ENCODE measurements around the gene CACNA2D3.
A peak's percentile ranks its signal among the peaks of the same experiment; 100 is the strongest.

Gene CACNA2D3

DNA sequence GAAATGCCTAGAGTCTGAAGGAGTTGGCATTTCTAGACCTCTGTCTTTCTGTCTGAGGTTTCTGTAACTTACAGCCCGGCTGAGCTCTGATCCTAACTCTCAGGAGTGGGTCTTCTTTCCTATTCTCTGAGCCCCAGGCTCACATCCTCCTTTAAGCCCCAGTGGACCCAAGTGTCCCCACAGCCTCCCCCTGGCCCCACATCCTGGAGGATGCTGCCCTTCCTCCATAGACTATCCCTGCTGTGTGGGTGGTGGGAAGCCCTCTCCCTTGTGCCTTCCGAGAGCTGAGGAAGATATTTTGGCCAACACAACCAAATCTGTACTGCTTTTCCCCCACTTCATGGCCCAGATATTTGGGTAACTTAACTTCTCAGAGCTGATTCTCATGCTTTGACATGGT, 654.2 kb downstream of the CACNA2D3 start:
- no peak for DNase-seq

DNA sequence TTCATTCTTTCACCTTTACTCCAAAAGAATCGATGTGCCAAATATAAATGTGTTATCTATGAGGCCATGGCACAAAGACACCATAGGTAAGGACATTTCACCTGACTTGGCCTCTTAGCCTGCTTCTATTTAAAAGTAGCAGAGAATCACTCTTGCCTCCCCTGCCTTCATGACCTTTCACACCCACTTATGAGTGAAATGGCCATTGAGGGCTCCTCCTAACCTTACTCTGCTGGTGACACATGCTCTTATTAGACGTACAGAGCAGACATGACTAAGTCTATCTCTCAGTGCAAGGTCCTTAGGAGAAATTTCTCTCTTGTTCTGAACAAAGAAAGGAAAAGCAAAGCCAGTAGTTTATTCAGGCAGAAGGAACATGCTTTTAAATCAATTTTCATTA, 654.8 kb downstream of the CACNA2D3 start:
- DNase-seq, result no peak

GRCh38 chr3:54780336-54780735, 658.0 kb downstream of the CACNA2D3 start:
- DNase-seq, result no peak

DNA sequence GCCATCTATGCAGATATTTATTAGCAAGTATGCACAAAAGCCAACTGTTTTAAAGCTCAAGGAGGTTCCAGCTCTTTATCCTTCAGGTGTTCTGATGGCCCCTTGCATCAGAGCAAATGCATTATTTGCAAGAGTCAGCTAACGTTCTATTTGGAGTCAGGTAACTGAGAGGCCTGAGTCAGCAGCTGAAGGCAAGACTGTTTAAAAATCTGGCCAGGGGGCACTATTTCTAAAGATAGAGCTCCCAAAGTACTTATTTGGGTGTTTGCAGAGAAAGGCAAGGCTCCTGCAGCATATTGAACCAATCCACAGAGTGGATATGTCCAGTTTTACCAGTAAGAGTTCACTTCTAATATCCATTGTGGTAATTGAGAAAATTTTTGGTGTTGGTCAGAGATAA, 659.4 kb downstream of the CACNA2D3 start:
- DNase-seq, result no peak

- DNase-seq, result peak; percentile 57
Measured at GRCh38 chr3:54783611-54784010, 661.3 kb downstream of the CACNA2D3 start.

DNA sequence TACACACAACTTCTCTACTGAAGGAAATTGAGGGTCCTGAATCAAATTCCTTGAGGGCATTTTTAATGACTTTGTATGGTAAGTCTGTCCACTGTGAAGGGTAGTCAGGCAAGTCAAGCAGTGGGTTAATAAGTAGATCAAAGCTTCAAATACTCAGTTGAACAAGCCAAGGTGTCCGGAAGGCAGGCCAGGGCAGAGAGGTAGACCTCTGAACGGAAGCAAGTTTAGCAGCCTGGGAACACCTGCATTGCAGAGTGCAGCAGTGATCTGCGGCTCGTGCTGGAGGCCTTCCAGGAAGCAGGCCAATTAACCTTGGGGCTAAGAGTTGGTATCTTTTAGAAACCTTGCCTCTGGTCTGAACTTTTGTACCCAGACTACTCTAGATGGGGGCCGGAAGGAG, 661.7 kb downstream of the CACNA2D3 start:
- DNase-seq, result no peak

DNA sequence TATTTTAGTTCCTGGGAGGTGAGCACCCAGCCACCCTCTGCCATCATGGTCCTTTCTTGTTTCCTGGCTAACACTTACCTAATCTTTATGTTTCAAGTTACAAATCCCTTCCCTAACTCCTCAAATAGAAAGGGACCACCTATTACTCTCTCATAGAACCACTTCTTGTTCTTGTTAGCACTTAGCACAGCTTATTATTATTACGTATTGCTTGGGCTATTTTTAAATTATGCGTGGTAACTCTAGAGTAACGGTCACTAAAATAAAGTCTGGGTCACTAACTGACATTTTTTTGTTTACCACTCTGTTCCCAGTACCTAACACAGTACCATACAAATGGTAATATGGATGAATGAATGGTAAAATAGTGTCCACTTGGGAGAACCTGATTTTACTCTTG, 663.6 kb downstream of the CACNA2D3 start:
- DNase-seq, result no peak

- DNase-seq, result no peak
Measured at GRCh38 chr3:54790051-54790450, 667.7 kb downstream of the CACNA2D3 start.

GRCh38 chr3:54791501-54792156, 669.3 kb downstream of the CACNA2D3 start:
- DNase-seq, result no peak

DNA sequence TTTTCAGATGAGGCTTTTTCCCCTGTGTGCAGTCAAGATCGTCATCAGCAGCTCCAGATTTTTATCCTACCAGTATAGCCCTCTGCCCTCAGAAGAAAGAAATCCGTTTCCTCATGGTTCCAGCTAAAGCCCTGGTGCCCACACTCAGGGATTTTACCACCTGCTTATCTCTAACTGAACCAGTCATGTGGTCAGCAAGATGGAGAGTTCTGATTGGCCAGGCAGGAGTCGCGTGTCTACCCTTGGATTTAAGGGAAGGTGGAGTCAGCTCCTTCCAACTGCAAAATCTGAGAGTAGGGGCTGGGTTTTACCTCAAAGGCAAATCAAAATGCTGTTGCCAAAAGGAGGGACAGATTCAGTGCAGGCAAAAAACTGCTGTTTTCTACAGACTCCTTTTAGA, 670.2 kb downstream of the CACNA2D3 start:
- no peak for DNase-seq

DNA sequence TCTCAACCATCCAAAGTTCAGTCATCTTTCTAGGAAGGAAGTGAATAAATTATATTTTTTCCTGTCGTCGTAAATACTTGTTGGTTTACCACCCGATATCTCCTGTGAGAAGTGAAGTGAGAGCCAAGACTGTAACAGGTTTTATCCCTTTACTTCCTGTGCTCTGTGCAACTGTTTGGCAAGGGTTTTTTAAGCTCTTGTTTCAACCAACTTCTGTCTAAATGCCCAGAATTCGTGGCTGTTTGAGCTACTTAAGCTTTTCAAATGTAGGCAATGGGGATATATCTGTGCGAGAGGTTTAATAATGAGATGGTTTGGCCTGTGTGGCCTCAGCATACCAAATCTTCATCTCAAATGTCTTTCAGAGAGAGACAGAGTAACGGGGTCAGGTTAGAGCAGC, 670.8 kb downstream of the CACNA2D3 start:
- DNase-seq, result no peak

- no peak for DNase-seq
Measured at GRCh38 chr3:54797111-54797510, 674.8 kb downstream of the CACNA2D3 start.

DNA sequence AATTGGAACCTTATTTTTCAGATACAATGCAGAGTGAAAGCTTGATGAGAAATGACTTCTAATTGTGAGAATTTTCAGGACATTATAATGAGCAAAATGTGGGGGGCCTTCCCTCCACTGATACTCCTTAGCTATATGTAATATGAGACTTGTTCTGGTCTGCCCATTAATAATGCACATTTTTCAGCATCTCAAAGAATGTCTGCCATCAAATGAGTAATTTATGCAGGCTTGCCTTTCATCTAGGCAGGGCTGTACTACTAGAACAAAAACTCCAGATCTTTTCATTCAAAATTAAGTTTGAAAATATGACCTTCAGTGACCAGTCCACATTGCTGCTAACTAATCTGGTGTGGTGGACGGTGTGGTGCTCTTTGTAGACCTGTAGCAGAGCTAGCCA, 678.1 kb downstream of the CACNA2D3 start:
- no peak for DNase-seq

DNA sequence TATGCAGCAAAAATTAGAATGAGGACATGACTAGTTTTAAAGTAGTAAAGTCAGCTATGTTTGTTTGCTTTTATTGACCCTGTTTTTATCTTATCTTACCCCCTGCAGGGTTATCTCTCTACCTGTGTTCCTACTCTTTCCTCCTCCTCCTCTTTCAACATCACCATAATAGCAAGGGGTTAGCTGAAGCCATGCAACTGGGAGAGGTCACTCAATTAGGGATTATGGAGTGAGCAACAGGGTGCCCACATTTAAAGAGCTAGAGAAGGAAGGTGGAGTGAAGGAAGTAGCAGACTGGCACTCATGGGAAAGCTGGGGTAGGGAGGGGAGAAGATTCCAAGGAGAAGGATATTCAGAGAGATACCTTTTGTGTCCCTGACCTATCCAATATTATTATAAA, 679.6 kb downstream of the CACNA2D3 start:
- no peak for DNase-seq

DNA sequence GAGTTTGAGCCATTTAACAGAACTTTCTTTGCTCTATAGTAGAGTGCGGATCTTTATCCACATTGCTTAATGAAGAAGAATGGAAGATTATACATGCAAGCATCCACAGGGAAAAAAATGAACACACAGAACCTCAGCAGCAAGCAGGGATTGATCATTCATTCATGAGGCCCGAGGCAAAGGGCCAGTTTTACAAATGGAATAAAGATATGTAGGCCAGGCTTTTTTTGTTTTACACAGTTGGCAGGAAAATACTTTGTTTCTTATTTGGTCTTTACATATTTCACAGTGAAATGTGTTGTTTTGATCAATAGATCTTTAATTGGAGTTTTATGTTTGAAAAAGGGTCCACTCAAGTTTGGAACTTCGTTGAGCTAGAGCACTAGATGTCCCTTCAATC, 688.0 kb downstream of the CACNA2D3 start:
- DNase-seq, result no peak

DNA sequence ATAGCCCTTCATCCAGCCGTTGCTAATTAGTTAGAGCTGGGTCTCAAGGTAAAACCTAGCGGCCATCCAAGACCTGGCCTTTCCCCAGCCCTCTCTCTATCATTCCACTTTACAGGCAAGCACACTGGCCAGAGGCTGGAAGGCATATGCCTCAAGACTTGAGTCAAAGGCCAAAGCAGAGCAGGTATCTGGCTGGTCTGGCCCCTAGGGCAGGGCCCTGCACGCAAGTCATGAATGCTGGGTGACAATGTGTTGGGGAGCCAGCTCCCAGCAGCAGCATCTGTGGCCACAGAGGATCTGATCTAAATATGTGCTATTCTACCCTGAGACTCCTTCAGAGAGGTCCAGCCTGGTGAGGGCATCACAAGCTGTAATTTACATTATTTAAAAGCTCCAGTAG, 691.9 kb downstream of the CACNA2D3 start:
- DNase-seq, result no peak

GRCh38 chr3:54817628-54818027, 695.3 kb downstream of the CACNA2D3 start:
- peak; percentile 33 for DNase-seq

DNA sequence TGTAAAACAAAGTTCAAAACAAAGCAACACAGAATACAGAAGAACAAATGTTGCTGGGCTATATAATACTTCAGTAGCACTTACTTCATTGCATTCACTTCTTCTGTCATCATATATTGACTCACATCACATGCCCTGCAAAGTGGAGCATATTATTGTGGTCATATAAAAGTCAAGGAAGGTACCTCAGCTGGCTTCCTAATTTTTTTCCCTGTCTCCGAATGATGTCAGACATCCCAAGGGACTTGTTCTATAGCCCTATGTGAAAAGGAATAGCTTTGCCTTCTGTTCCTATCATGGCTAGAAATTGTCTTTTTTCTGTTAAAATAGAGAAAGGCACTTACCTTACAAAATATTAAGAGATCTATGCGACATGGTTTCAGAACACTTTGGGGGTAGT, 696.1 kb downstream of the CACNA2D3 start:
- DNase-seq, result no peak

DNA sequence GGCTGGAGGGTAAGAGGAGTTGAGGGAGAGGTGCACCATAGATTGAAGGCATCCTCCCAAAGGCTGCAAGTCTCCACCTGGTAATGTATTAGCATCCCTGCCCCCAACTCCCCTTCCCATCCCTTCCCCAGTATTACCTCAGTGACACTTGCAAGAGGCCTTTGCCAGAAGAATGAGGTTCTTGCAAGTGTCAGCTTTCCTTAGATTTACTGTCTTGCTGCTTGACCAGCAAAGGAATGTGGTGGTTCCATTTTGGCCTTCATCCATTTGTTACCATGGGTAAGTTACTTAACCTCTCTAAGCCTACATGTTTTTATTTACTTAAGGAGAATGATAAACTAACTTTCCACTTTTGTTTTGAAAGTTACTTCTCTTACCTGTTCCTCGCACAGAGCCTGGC, 696.6 kb downstream of the CACNA2D3 start:
- DNase-seq, result peak; percentile 48

DNA sequence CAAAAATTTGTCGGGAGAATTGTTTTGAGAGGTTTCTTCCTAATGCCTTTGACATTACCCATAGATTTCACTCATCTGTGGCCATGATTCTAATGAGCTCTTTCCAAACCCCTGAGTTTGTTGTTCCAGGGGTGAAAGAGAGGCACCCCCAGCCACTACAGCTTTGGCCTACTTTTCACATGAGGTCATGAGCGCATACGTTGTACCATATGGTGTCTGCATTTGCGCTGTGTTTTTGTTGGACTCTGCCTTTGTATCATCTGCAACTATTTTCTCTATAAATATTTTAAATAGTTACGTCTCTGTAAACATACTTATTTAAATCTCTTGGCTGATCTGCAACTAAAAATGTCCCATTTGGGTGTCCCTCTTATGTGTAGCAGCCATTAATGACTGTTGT, 697.6 kb downstream of the CACNA2D3 start:
- no peak for DNase-seq

DNA sequence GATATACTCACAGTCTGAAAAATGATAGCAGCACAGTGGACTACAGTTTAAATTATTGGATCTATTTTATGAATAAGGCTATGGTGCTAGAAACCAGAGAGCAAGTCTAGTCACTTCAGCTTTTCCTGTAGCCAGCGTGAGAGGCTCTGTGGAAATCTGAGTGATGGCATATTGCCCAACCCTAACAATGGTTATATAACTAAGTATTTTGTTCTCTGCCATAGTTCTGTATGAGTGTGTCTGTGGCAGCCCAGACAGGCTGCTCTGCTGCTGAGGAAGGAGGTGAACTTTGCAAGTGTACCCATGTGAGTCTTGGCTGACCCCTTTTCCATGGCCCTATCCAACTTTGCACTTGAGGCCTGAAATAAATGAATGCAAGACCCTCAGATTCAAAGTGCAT, 699.9 kb downstream of the CACNA2D3 start:
- peak; percentile 20 for DNase-seq

DNA sequence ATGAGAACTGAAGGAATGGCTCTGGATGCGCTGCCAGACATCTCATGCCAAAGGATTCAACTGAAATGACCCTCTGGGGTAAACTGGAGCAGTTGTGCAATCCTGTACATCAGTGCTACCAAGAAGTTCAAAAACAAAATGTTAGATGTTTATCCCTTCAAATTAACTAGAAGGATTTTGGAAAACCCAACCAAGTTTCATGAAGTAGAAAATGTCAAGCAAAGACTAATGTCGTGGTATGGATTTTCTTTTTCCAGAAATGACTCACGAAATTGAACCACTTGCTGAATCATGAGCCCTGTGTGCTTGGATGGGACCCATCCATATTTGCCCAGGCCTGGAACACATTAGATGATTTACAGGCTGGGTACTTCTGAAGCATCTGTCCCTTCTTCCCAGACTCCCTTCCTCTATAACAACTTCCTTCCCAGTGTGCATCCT, 703.9 kb downstream of the CACNA2D3 start:
- DNase-seq, result no peak

GRCh38 chr3:54827056-54827687, 704.8 kb downstream of the CACNA2D3 start:
- no peak for DNase-seq

GRCh38 chr3:54827776-54828175, 705.4 kb downstream of the CACNA2D3 start:
- DNase-seq, result no peak

DNA sequence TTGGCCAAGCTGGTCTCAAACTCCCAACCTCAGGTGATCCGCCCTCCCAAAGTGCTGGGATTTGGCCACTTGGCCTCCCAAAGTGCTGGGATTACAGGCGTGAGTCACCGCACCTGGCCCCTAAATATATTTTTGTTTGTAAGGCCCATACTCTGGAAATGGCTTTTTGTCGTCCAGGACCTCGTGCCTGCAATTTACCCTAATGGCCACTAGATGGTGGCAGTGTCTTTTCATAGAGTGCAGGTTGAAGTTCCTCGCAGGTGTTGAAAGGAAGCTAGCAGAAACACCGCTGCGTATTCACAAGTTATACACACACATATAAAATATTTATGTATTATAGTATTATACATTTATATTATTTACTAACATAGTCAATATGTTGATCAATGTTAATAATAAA, 708.3 kb downstream of the CACNA2D3 start:
- DNase-seq, result peak; percentile 6

All from kidney glomerular epithelial cell (primary cell).